Thyroid gland (tissue), 4 donors: ENCODE data around the gene CDKN2D. TPM values are rescaled to one million over a fixed set of nuclear protein-coding genes. Genes with fewer than 3 reads are reported as not detected.
"Not testable (repeated sequence)": the region's sequence is repeated elsewhere in the genome, so short reads cannot be mapped to it uniquely, and the experiment has no call there.

Source experiments
- DNase-seq, 2 donors: peaks; one replicate each; pipeline ENCODE4 v3.0.0-alpha.2; 2019
- H3K27ac ChIP-seq, 3 donors: fragments of 200-600 bp; sonication (generic); 1 replicate in 2 of 3; 2 replicates in 1 of 3; pipeline ENCODE4 v1.5.1; 2016 to 2019; ENCODE audit warnings: mild to moderate bottlenecking in 1 of 3, moderate library complexity in 1 of 3
- H3K27me3 ChIP-seq: fragments of 200-600 bp; sonication (generic); one replicate; pipeline ENCODE4 v1.5.1; 2019
- H3K36me3 ChIP-seq, 2 donors: fragments of 200-600 bp; sonication (generic); one replicate each; pipeline ENCODE4 v1.5.1; 2016 to 2019
- H3K4me1 ChIP-seq, 2 donors: fragments of 200-600 bp; sonication (generic); one replicate each; pipeline ENCODE4 v1.5.1; 2017 to 2019
- H3K4me3 ChIP-seq, 3 donors: fragments of 200-600 bp; sonication (generic); replicated peaks in 1 of 3; 1 replicate in 2 of 3; 2 replicates in 1 of 3; pipeline ENCODE4 v1.5.1; 2016; ENCODE audit warnings: mild to moderate bottlenecking in 1 of 3
- H3K9me3 ChIP-seq: fragments of 200-600 bp; sonication (generic); one replicate; pipeline ENCODE4 v1.5.1; 2017
- CTCF ChIP-seq, 6 experiments: fragments of 200-600 bp in 3 of 6; fragments of 450-650 bp in 3 of 6; sonication (generic) in 3 of 6; IDR thresholded peaks; one replicate each; pipeline ENCODE4 v1.5.1; 2016 to 2019; ENCODE audit warnings: antibody characterized with exemption in 6 of 6, mild to moderate bottlenecking in 2 of 6, inconsistent platforms in 1 of 6, moderate library complexity in 1 of 6
- POLR2A ChIP-seq, 2 donors: fragments of 450-650 bp; IDR thresholded peaks; one replicate each; pipeline ENCODE4 v1.6.1; 2017; ENCODE audit warnings: antibody characterized with exemption in 2 of 2, mild to moderate bottlenecking in 2 of 2, moderate library complexity in 1 of 2
- WGBS, 2 donors: methylation state at CpG; one replicate each; pipeline ENCODE4 v1.1.5; 2017; 5-methylcytosine and 5-hydroxymethylcytosine counted together
- intact Hi-C: fragments of 100-400 bp; cut with DNase I; formaldehyde crosslinking; loops from one replicate; pipeline ENCODE4 v1.15.1; 2023
- total RNA-seq, 4 donors: library from RNA; depleted of rRNA; stranded (reverse); fragments of >200 nt; gene quantifications; one replicate each; pipeline ENCODE4 v1.2.3, GENCODE V29; 2016

The CDKN2D gene
- total RNA-seq, 4 donors from 2014 or later, result 2.0 to 8.2 (median 3.7) TPM

GRCh38 chr19:10574462-10574861 lies 5.7 kb upstream of the CDKN2D start:
- 88 to 91% methylated on average over 8 of the region's 8 CpGs for WGBS, 2 donors
- no peak overlapping the region for H3K27ac ChIP-seq
- no peak for DNase-seq
- intact Hi-C loops, result no loop called here
- no peaks in the 10 kb centered on the region for H3K27me3 ChIP-seq
- no peaks in the 10 kb centered on the region for H3K9me3 ChIP-seq
- peaks cover 4 to 14% of the 10 kb centered on the region in 2 donors for H3K4me1 ChIP-seq
- H3K36me3 ChIP-seq, result no peaks in the 10 kb centered on the region
- no peak overlapping the region for H3K4me3 ChIP-seq
- TF ChIP-seq POLR2A (IDR thresholded peaks at IDR 0.05) (no peak), CTCF (IDR thresholded peaks at IDR 0.05) (no peak)

DNA sequence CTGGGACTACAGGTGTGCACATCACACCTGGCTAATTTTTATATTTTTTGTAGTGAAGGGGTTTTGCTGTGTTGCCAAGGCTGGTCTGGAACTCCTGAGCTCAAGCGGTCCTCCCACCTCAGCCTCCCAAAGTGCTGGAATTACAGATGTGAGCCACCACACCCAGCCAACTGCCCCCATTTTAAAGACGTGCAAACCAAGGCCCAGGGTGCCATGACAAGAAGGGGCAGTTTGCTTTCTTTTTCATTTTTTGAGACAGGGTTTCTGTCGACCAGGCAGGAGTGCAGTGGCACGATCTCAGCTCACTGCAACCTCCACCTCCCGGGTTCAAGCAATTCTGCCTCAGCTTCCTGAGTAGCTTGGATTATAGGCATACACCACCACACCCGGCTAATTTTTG lies 5.0 kb upstream of the CDKN2D start:
- intact Hi-C loops, H3K27ac ChIP-seq, H3K36me3 ChIP-seq, H3K4me3 ChIP-seq, DNase-seq, H3K27me3 ChIP-seq, H3K9me3 ChIP-seq: not testable (repeated sequence)
- peaks cover 8 to 18% of the 10 kb centered on the region in 2 donors for H3K4me1 ChIP-seq
- 92 to 94% methylated on average over 6 of the region's 6 CpGs for WGBS, 2 donors

- no peaks in the 10 kb centered on the region for H3K9me3 ChIP-seq
- no peak for TF ChIP-seq POLR2A (IDR thresholded peaks at IDR 0.05)
- TF ChIP-seq CTCF (IDR thresholded peaks at IDR 0.05), result no peak
- 3% methylated on average over 31 of the region's 58 CpGs; no CpG with 5 or more reads in 1 of the 2 donors for WGBS, 2 donors
- intact Hi-C loops, result loop anchor here (10.0 kb wide), 1 partner anchor 63 kb away; the partner anchor contains the start of gene KEAP1
- H3K27me3 ChIP-seq, result no peaks in the 10 kb centered on the region
- peaks cover 23 to 40% of the 10 kb centered on the region in 2 donors for H3K4me1 ChIP-seq
- no peaks in the 10 kb centered on the region for H3K36me3 ChIP-seq
- peak overlapping the region in 1 of 3 donors; percentile 68 for H3K27ac ChIP-seq
- peak overlapping the region; percentile 37 to 79 (median 68) for H3K4me3 ChIP-seq
- DNase-seq, result peak; percentile 53 to 66
Measured at GRCh38 chr19:10568062-10568825, 535 bp downstream of the CDKN2D start.

DNA sequence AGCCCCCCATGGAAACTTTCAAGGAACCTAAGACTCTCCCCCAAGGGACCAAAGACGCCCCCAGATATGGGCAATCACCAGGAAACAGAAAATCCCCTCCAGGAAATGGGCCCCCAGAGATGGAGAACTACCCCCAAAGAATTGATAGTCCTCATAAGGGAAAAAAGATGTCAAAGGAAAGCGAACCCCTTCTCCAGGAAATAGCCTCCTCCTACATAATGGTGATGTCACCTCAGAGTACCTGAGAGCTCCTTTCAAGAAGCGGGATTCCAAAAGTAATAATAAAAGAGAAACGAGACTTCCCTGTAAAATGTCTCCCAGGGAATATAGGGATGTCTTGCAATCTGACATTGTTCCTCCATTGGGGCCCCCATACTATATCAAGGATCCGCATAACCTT lies 1.1 kb downstream of the CDKN2D start:
- Histone ChIP-seq H3K4me1 (peaks cover 23 to 40% of the 10 kb centered on the region in 2 donors), H3K27ac (peak overlapping the region in 1 of 3 donors; percentile 6), H3K4me3 (no peak overlapping the region), H3K27me3 (no peaks in the 10 kb centered on the region), H3K9me3 (no peaks in the 10 kb centered on the region), H3K36me3 (no peaks in the 10 kb centered on the region)
- DNase-seq, result no peak
- 50 to 53% methylated on average over 5 of the region's 5 CpGs for WGBS, 2 donors
- no peak for TF ChIP-seq CTCF (IDR thresholded peaks at IDR 0.05)
- TF ChIP-seq POLR2A (IDR thresholded peaks at IDR 0.05), result no peak
- intact Hi-C loops, result loop anchor here (10.0 kb wide), 1 partner anchor 63 kb away; the partner anchor contains the start of gene KEAP1

GRCh38 chr19:10566658-10567410 lies 1.9 kb downstream of the CDKN2D start:
- WGBS, 2 donors, result 66 to 77% methylated on average over 15 to 16 of the region's 19 CpGs
- intact Hi-C loops, result loop anchor here (10.0 kb wide), 1 partner anchor 62 kb away; the partner anchor contains the start of gene KEAP1
- DNase-seq, result no peak
- Histone ChIP-seq H3K9me3 (no peaks in the 10 kb centered on the region), H3K4me1 (peaks cover 23 to 35% of the 10 kb centered on the region in 2 donors), H3K36me3 (no peaks in the 10 kb centered on the region), H3K27ac (peak overlapping the region; percentile 28 to 89 (median 69)), H3K27me3 (no peaks in the 10 kb centered on the region), H3K4me3 (no peak overlapping the region)
- TF ChIP-seq POLR2A (IDR thresholded peaks at IDR 0.05) (no peak), CTCF (IDR thresholded peaks at IDR 0.05) (no peak)
